Ishikawa (cell line): Measurements from ENCODE around the gene ZSWIM3.

ENCODE experiments used
- CEBPB ChIP-seq: IDR thresholded peaks from 2 replicates; pipeline ENCODE4 v1.6.1; 2012
- CREB1 ChIP-seq: IDR thresholded peaks from 2 replicates; pipeline ENCODE4 v1.6.1; 2012; ENCODE audit warnings: low read depth
- EP300 ChIP-seq: IDR thresholded peaks from 2 replicates; pipeline ENCODE4 v1.6.1; 2012; ENCODE audit warnings: borderline replicate concordance
- MAX ChIP-seq: IDR thresholded peaks from 2 replicates; pipeline ENCODE4 v1.6.1; 2012
- NFIC ChIP-seq: IDR thresholded peaks from 2 replicates; pipeline ENCODE4 v1.6.1; 2012
- RAD21 ChIP-seq: IDR thresholded peaks from 2 replicates; pipeline ENCODE4 v1.6.1; 2012; ENCODE audit warnings: low read depth
- REST ChIP-seq: IDR thresholded peaks from 2 replicates; pipeline ENCODE4 v1.6.1; 2012; ENCODE audit warnings: low read depth, mild to moderate bottlenecking
- TAF1 ChIP-seq: IDR thresholded peaks from 2 replicates; pipeline ENCODE4 v1.6.1; 2012; ENCODE audit warnings: low read depth, mild to moderate bottlenecking
- TEAD4 ChIP-seq: IDR thresholded peaks from 2 replicates; pipeline ENCODE4 v1.6.1; 2012
- USF1 ChIP-seq: IDR thresholded peaks from 2 replicates; pipeline ENCODE4 v1.6.1; 2012
- YY1 ChIP-seq: IDR thresholded peaks from 2 replicates; pipeline ENCODE4 v1.6.1; 2012; ENCODE audit warnings: low read depth
- ZBTB7A ChIP-seq: IDR thresholded peaks from 2 replicates; pipeline ENCODE4 v1.6.1; 2012; ENCODE audit warnings: low read depth

GRCh38 chr20:45812157-45813005, 45.0 kb upstream of the ZSWIM3 start, which contains the start of gene UBE2C:
- TF ChIP-seq MAX (peak; percentile 84), TEAD4 (no peak), EP300 (0 out of 2 replicates have a peak, but pooled peaks have one; percentile 25), CEBPB (no peak), TAF1 (peak; percentile 86), USF1 (peak; percentile 94), NFIC (no peak; the same call in 1 of the 2 replicates), YY1 (no peak), CREB1 (no peak), RAD21 (no peak), REST (no peak), ZBTB7A (0 out of 2 replicates have a peak, but pooled peaks have one; percentile 37)
